GM10266 (cell line): Measurements from ENCODE around the gene SGMS1.

ENCODE experiments used
- DNase-seq: peaks from one replicate; pipeline ENCODE4 v3.0.0; 2012; ENCODE audit errors: extremely low spot score
- TF ChIP-seq, protein P1 (sequence below): IDR thresholded peaks from 2 replicates; pipeline ENCODE4 v1.5.1; 2012; ENCODE audit warnings: mild to moderate bottlenecking, low read depth; ENCODE audit not compliant: control insufficient read depth, insufficient read depth; ENCODE audit errors: missing control alignments

The SGMS1 gene

DNA sequence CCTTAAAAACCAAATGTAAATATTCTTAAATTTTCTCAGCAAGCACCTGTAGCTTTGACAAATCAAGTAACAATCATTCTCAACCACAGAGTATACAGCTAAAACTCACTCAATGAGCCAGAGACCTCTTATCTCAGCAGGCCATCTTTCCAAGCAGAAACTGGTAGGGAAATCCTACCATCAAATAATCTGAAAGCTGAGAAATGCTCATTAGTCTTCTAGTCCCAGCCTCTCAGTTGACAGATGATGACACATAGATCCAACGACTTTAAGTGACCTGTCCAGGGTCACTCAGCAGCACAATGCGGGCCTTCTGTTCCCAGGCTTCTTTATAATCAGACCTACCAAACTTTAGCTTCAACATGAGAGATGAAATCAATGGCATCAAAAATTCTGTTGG is 184.6 kb downstream of the SGMS1 start:
- TF ChIP-seq, protein P1, sequence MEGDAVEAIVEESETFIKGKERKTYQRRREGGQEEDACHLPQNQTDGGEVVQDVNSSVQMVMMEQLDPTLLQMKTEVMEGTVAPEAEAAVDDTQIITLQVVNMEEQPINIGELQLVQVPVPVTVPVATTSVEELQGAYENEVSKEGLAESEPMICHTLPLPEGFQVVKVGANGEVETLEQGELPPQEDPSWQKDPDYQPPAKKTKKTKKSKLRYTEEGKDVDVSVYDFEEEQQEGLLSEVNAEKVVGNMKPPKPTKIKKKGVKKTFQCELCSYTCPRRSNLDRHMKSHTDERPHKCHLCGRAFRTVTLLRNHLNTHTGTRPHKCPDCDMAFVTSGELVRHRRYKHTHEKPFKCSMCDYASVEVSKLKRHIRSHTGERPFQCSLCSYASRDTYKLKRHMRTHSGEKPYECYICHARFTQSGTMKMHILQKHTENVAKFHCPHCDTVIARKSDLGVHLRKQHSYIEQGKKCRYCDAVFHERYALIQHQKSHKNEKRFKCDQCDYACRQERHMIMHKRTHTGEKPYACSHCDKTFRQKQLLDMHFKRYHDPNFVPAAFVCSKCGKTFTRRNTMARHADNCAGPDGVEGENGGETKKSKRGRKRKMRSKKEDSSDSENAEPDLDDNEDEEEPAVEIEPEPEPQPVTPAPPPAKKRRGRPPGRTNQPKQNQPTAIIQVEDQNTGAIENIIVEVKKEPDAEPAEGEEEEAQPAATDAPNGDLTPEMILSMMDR: no peak
- DNase-seq: no peak

DNA sequence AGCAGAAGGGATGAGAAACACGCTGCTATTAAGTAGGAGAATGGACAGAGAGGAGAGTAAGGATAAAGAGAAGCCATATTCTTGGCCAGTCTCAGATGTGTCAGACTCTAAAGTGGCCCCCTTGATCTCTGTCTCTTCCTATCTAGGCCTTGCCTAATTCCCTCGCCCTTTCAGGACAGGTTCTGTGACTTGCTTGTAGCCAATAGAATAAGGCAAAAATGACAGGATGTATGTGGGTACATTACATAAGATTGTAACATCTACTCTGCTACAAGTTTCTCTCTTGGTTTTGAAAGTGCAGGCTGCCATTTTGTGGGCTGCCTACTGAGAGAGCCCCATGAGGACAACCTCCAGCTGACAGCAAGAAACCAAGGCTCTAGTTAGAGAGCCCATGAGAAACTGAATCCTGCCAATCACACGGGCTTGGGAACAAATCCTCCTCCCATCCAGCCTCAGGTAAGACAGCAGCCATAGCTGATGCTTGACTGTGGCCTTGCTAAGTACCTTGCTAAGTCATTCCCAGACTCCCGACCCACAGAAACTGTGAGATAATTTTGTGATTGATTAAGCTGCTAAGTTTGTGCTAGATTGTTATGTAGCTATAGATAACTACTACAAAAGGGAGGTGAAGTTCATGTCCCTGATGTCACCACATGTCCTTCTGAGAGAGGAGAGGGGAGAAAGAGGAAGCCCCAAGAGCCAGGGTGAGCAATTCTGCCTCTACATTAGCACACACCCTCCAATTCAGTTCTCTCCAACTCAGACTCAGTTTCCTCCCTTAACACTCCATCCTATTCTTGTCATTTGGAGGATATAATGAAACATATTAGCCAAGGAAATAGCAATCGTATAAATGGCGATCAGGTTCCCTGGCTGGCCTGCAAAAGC is 185.5 kb downstream of the SGMS1 start:
- DNase-seq: no peak
- TF ChIP-seq, protein P1: no peak

DNA sequence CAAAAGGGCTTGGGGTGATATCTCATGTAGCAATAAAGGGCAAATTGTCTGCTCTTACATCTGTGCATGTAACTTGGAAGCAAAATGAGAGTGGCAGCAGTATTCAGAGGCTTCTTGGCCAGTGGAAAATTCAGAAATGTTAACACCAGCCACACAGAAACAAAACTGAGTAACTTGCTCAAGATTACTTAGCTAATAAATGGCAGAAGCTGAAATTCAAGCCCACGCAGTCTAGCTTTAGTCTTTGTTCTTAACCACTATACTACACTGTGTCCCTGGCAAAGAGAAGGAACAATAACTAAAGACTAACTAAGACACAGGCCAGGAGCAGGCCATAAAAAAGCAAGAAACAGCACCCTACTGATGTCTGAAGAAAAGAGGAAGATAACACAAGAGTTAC is 186.5 kb downstream of the SGMS1 start:
- DNase-seq: no peak
- TF ChIP-seq, protein P1: no peak

DNA sequence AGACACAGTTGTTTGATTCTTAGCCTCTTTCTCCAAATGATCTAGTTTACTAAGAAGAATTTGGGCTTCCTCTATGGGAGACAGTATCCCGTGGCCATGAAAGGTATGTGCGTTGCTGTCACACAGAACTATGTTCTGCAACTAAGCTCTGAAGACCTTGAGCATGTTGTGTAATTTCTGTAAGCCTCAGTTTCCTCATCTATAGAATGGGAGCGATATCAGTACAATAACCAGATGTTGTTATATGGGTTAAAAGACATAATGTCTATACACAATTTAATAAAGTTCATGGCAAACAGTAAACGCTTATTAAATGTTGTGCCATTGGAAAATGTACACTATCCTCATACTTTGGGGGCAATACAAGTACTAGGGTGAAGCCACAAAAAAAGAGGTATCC is 187.0 kb downstream of the SGMS1 start:
- TF ChIP-seq, protein P1: no peak

DNA sequence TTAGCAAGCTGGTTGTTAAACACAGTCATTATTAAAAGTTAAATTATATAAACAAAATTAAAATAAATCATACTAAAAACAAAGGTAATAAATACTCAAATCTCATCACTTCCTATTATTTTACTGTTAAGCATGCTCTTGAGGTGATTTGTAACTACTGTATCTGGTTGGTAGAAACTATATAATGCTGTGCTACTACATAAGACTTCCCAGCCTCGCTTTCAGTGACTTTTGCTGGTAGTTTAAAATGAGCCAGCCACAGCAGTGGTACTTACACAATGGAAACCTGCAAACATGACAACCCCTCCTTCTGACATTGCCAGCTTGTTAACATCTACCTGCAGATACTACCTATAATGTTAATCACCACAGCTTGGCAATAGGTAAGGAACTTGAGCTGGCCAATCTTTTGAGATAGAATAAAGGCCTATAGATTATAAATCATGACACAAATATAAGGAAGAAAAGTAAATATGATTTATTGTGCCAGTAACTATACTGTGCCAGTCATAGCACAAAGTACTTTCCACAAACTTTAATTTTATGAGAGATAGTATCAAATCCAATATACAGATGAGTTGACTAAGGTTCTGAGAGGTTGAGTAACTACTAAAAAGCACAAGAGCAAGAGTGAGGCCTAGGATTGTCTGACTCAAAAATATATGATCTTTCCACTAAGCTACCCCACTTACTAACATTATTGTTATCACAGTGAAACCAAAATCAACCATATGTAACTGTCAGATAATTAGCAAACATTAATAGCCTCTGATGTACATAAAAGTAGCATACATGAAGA is 191.3 kb downstream of the SGMS1 start:
- no peak for DNase-seq
- TF ChIP-seq, protein P1: no peak

More for the DNA sequence above, 187.0 kb downstream of the SGMS1 start:
- no peak for DNase-seq

- TF ChIP-seq, protein P1: no peak
- peak; percentile 51 for DNase-seq
Observed at GRCh38 chr10:50431791-50432190, 192.0 kb downstream of the SGMS1 start.
